Tibial artery (tissue), 4 donors: ENCODE data around the gene CDK12.
"Not testable (repeated sequence)": the region's sequence is repeated elsewhere in the genome, so short reads cannot be mapped to it uniquely, and the experiment has no call there.

ENCODE experiments used
- DNase-seq, 2 donors: peaks; one replicate each; pipeline ENCODE4 v3.0.0-alpha.2; 2019
- H3K27ac ChIP-seq, 2 donors: fragments of 200-600 bp; sonication (generic) in 1 of 2; 1 replicate in 1 of 2; 2 replicates in 1 of 2; pipeline ENCODE4 v1.5.1; 2018 to 2019; ENCODE audit warnings: mild to moderate bottlenecking in 1 of 2
- H3K27me3 ChIP-seq, 2 donors: fragments of 200-600 bp; sonication (generic) in 1 of 2; one replicate each; pipeline versions ENCODE4 v1.5.1 to v1.6.0; 2016 to 2019
- H3K36me3 ChIP-seq, 3 donors: fragments of 200-600 bp; sonication (generic) in 2 of 3; one replicate each; pipeline ENCODE4 v1.5.1; 2016 to 2019; ENCODE audit warnings: mild to moderate bottlenecking in 2 of 3
- H3K4me1 ChIP-seq, 4 donors: fragments of 200-600 bp; sonication (generic) in 2 of 4; 1 replicate in 3 of 4; 2 replicates in 1 of 4; pipeline ENCODE4 v1.5.1; 2016 to 2019
- H3K4me3 ChIP-seq, 2 donors: fragments of 200-600 bp; sonication (generic) in 1 of 2; 1 replicate in 1 of 2; 2 replicates in 1 of 2; pipeline ENCODE4 v1.5.1; 2018 to 2019; ENCODE audit warnings: mild to moderate bottlenecking in 2 of 2
- H3K9me3 ChIP-seq, 3 donors: fragments of 200-600 bp; sonication (generic) in 1 of 3; one replicate each; pipeline ENCODE4 v1.5.1; 2016 to 2019
- CTCF ChIP-seq, 2 experiments: fragments of 200-600 bp in 1 of 2; fragments of 450-650 bp in 1 of 2; IDR thresholded peaks; one replicate each; pipeline ENCODE4 v1.5.1; 2017 to 2019; ENCODE audit warnings: antibody characterized with exemption in 2 of 2, mild to moderate bottlenecking in 1 of 2, moderate library complexity in 1 of 2
- intact Hi-C: fragments of 100-400 bp; cut with DNase I; formaldehyde crosslinking; loops from one replicate; pipeline ENCODE4 v1.15.0; 2023; ENCODE audit warnings: low total_unique reads

The CDK12 gene

GRCh38 chr17:39487946-39488345 lies 26.7 kb downstream of the CDK12 start:
- H3K36me3 ChIP-seq: peaks cover 26 to 39% (median 29%) of the 10 kb centered on the region in 3 donors
- no peak overlapping the region for H3K27ac ChIP-seq
- peaks cover 0 to 15% (median 6%) of the 10 kb centered on the region in 4 donors for H3K4me1 ChIP-seq
- peak in 1 of 2 donors; percentile 23 for DNase-seq
- intact Hi-C loops: no loop called here
- no peak for TF ChIP-seq CTCF (IDR thresholded peaks at IDR 0.05)
- H3K27me3 ChIP-seq: no peaks in the 10 kb centered on the region
- no peaks in the 10 kb centered on the region for H3K9me3 ChIP-seq
- H3K4me3 ChIP-seq: no peak overlapping the region

- intact Hi-C loops, H3K4me1 ChIP-seq, H3K27me3 ChIP-seq, DNase-seq, H3K27ac ChIP-seq, H3K9me3 ChIP-seq, H3K4me3 ChIP-seq: not testable (repeated sequence)
- peaks cover 67 to 96% (median 91%) of the 10 kb centered on the region in 3 donors for H3K36me3 ChIP-seq
Measured at GRCh38 chr17:39496921-39497320, 35.6 kb downstream of the CDK12 start.

- intact Hi-C loops: loop anchor here (10.0 kb wide), 1 partner anchor 73 kb away; no protein-coding TSS in a partner anchor
- no peaks in the 10 kb centered on the region for H3K9me3 ChIP-seq
- H3K27ac ChIP-seq: no peak overlapping the region
- no peaks in the 10 kb centered on the region for H3K27me3 ChIP-seq
- no peak for TF ChIP-seq CTCF (IDR thresholded peaks at IDR 0.05)
- H3K4me1 ChIP-seq: no peaks in the 10 kb centered on the region
- no peak overlapping the region for H3K4me3 ChIP-seq
- H3K36me3 ChIP-seq: peaks cover 33 to 99% (median 55%) of the 10 kb centered on the region in 3 donors
- DNase-seq: no peak
Measured at GRCh38 chr17:39507511-39507910, 46.2 kb downstream of the CDK12 start.

GRCh38 chr17:39508987-39509386 lies 47.7 kb downstream of the CDK12 start:
- H3K36me3 ChIP-seq: peaks cover 26 to 99% (median 56%) of the 10 kb centered on the region in 3 donors
- TF ChIP-seq CTCF (IDR thresholded peaks at IDR 0.05): no peak
- no peaks in the 10 kb centered on the region for H3K4me1 ChIP-seq
- intact Hi-C loops: loop anchor here (10.0 kb wide), 1 partner anchor 74 kb away; no protein-coding TSS in a partner anchor
- H3K9me3 ChIP-seq: no peaks in the 10 kb centered on the region
- no peaks in the 10 kb centered on the region for H3K27me3 ChIP-seq
- H3K4me3 ChIP-seq: no peak overlapping the region
- DNase-seq: no peak
- H3K27ac ChIP-seq: no peak overlapping the region

- Histone ChIP-seq H3K27me3 (no peaks in the 10 kb centered on the region), H3K9me3 (no peaks in the 10 kb centered on the region), H3K27ac (no peak overlapping the region), H3K4me1 (no peaks in the 10 kb centered on the region), H3K4me3 (no peak overlapping the region), H3K36me3 (peaks cover 56 to 99% (median 81%) of the 10 kb centered on the region in 3 donors)
- no peak for TF ChIP-seq CTCF (IDR thresholded peaks at IDR 0.05)
- intact Hi-C loops: no loop called here
- DNase-seq: no peak
Measured at GRCh38 chr17:39513309-39513708, 52.0 kb downstream of the CDK12 start.

GRCh38 chr17:39513915-39514314 lies 52.6 kb downstream of the CDK12 start:
- H3K27me3 ChIP-seq: no peaks in the 10 kb centered on the region
- H3K4me3 ChIP-seq: no peak overlapping the region
- no peaks in the 10 kb centered on the region for H3K9me3 ChIP-seq
- no peaks in the 10 kb centered on the region for H3K4me1 ChIP-seq
- no peak for DNase-seq
- H3K36me3 ChIP-seq: peaks cover 61 to 99% (median 87%) of the 10 kb centered on the region in 3 donors
- no peak for TF ChIP-seq CTCF (IDR thresholded peaks at IDR 0.05)
- intact Hi-C loops: no loop called here
- no peak overlapping the region for H3K27ac ChIP-seq
